ENCODE measurements around the gene TRIO. TPM values are rescaled to one million over a fixed set of nuclear protein-coding genes. Genes with fewer than 3 reads are reported as not detected.
A peak's percentile ranks its signal among the peaks of the same experiment; 100 is the strongest.

TRIO gene
- total RNA-seq, 1 donor from 2014 or later = 170 TPM

DNA sequence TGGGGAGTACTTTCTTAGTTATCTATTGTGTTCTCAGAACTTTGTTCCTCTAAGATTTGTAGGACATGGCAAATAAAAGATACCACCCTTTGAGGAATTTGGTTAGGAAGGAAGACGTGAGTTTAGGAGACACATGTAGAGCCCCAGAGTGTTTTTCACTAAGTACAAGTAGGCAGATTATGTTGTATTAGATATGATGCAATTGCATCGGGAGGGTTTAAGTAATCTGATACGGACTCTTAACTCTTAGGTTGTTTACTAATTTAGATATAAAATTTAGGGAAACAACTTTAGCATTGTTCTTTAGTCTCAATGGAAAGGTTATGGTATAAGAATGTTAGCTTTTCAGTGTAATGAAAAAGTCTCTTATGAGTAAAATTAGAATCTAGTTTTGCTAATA lies 84.4 kb downstream of the TRIO start:
- TF ChIP-seq CTCF (conservative IDR thresholded peaks at IDR 0.05; ENCODE audit: low read depth, low read length) = no peak

DNA sequence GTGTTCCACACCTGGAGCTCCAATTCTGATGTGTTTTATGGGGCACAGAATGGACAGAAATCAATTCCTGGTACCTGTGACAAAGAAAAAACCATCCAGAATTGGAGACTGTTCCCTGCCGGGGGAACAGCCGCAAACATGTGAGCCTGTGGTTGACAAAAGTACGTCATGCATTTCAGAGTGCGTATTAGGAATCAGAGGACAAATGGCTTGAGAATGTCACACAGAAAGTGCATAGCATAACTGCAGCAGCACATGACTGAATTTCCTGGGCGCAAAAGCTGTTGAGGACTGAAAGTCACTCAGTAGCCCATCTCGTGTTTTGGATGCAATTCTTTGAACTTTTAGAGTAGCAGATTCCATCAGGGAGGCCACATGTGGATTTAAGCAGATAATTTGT lies 85.1 kb downstream of the TRIO start:
- TF ChIP-seq CTCF (conservative IDR thresholded peaks at IDR 0.05; ENCODE audit: low read depth, low read length) = no peak
- H3K4me3 ChIP-seq (ENCODE audit: low read depth, low read length) = no peak overlapping the region
- no peak for DNase-seq (ENCODE audit: low read depth)

More for the DNA sequence above, 84.4 kb downstream of the TRIO start:
- no peak overlapping the region for H3K4me3 ChIP-seq (ENCODE audit: low read depth, low read length)
- no peak for DNase-seq (ENCODE audit: low read depth)

GRCh38 chr5:14229181-14229580 lies 86.0 kb downstream of the TRIO start:
- DNase-seq (ENCODE audit: low read depth) = no peak
- no peak overlapping the region for H3K4me3 ChIP-seq (ENCODE audit: low read depth, low read length)
- TF ChIP-seq CTCF (conservative IDR thresholded peaks at IDR 0.05; ENCODE audit: low read depth, low read length) = no peak

DNA sequence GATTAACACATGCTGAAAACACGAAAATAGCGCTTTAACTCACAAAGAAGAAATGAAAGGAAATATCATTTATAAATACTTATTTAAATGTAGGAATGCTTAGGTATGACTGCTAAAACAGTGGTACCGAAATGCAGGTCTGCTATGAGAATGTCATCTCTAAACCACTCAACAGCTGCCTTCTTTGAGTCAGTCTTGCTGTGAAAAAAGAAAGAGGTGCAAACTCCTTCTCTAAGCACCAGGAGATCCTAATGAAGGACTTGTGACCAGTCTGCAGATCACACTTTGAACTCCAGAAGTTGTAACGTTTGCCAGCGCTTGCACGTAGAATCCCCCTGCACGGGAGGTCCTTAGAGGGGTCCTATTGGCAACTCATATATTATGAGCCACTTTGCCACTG lies 86.6 kb downstream of the TRIO start:
- H3K4me3 ChIP-seq (ENCODE audit: low read depth, low read length) = no peak overlapping the region
- DNase-seq (ENCODE audit: low read depth) = no peak
- TF ChIP-seq CTCF (conservative IDR thresholded peaks at IDR 0.05; ENCODE audit: low read depth, low read length) = no peak

DNA sequence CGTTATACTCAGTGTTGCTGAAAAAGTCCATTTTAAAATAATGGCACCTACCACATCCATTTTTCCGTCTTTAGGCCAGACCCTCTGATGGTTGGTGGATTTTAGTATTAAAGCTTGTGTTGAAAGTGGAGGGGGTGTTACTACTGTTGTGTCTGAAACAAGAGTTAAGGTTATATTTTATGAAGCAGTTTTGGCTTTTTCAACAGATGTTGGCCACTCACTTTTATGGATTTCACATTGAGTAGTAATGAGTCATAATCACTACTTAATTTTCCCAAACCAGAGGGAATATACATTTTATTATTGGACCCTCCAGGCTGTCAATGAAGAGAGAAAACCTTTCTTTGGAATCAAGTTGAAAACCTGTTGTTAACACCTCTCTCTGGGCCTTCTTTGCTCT lies 88.0 kb downstream of the TRIO start:
- no peak for DNase-seq (ENCODE audit: low read depth)
- TF ChIP-seq CTCF (conservative IDR thresholded peaks at IDR 0.05; ENCODE audit: low read depth, low read length) = no peak

GRCh38 chr5:14231890-14232289 lies 88.7 kb downstream of the TRIO start:
- DNase-seq (ENCODE audit: low read depth) = no peak
- no peak overlapping the region for H3K4me3 ChIP-seq (ENCODE audit: low read depth, low read length)
- no peak for TF ChIP-seq CTCF (conservative IDR thresholded peaks at IDR 0.05; ENCODE audit: low read depth, low read length)

More for the DNA sequence above, 88.0 kb downstream of the TRIO start:
- H3K4me3 ChIP-seq (ENCODE audit: low read depth, low read length) = no peak overlapping the region

GRCh38 chr5:14234204-14234603 lies 91.1 kb downstream of the TRIO start:
- H3K4me3 ChIP-seq (ENCODE audit: low read depth, low read length) = no peak overlapping the region
- peak; percentile 63 for DNase-seq (ENCODE audit: low read depth)

More at GRCh38 chr5:14234204-14234603, 91.1 kb downstream of the TRIO start:
- TF ChIP-seq CTCF (conservative IDR thresholded peaks at IDR 0.05; ENCODE audit: low read depth, low read length) = no peak
